Suppressor macrophage treated with lipopolysaccharide for 4 hours (primary cell): ENCODE results near the gene CRIM1.

Source experiments
- DNase-seq: peaks from one replicate; pipeline ENCODE4 v3.0.0-alpha.2; 2020

The CRIM1 gene

GRCh38 chr2:36433311-36434217, 78.0 kb downstream of the CRIM1 start:
- no peak for DNase-seq

- peak; percentile 61 for DNase-seq
These were observed 82.9 kb downstream of the CRIM1 start for GRCh38 chr2:36438449-36438977.

GRCh38 chr2:36439084-36439483, 83.5 kb downstream of the CRIM1 start:
- no peak for DNase-seq

GRCh38 chr2:36441065-36441625, 85.6 kb downstream of the CRIM1 start:
- no peak for DNase-seq

GRCh38 chr2:36441816-36442215, 86.2 kb downstream of the CRIM1 start:
- DNase-seq = peak; percentile 80

GRCh38 chr2:36444216-36444936, 88.8 kb downstream of the CRIM1 start:
- DNase-seq = no peak

- no peak for DNase-seq
These were observed 89.7 kb downstream of the CRIM1 start for GRCh38 chr2:36445185-36445866.

- no peak for DNase-seq
These were observed 90.7 kb downstream of the CRIM1 start for GRCh38 chr2:36446294-36446693.

GRCh38 chr2:36449213-36449612, 93.6 kb downstream of the CRIM1 start:
- DNase-seq = no peak

GRCh38 chr2:36449943-36450392, 94.4 kb downstream of the CRIM1 start:
- DNase-seq = no peak

- DNase-seq = no peak
These were observed 95.1 kb downstream of the CRIM1 start for GRCh38 chr2:36450466-36451196.

- no peak for DNase-seq
These were observed 95.9 kb downstream of the CRIM1 start for GRCh38 chr2:36451512-36451911.

- DNase-seq = no peak
These were observed 96.7 kb downstream of the CRIM1 start for GRCh38 chr2:36452260-36452659.

GRCh38 chr2:36453652-36454051, 98.1 kb downstream of the CRIM1 start:
- no peak for DNase-seq

GRCh38 chr2:36455011-36455410, 99.4 kb downstream of the CRIM1 start:
- DNase-seq = no peak

- no peak for DNase-seq
These were observed 100.2 kb downstream of the CRIM1 start for GRCh38 chr2:36455788-36456187.

GRCh38 chr2:36456227-36457175, 100.9 kb downstream of the CRIM1 start:
- DNase-seq = peak; percentile 93

- no peak for DNase-seq
These were observed 102.5 kb downstream of the CRIM1 start for GRCh38 chr2:36458106-36458505.

GRCh38 chr2:36459725-36460137, 104.2 kb downstream of the CRIM1 start:
- no peak for DNase-seq

GRCh38 chr2:36461039-36461681, 105.6 kb downstream of the CRIM1 start:
- no peak for DNase-seq
